ENCODE results near the gene REXO4. TPM values are rescaled to one million over a fixed set of nuclear protein-coding genes. Genes with fewer than 3 reads are reported as not detected.
A peak's percentile ranks its signal among the peaks of the same experiment; 100 is the strongest.

REXO4 gene
- total RNA-seq, 2 experiments from 2014 or later, result 27.5 to 34.1 TPM

DNA sequence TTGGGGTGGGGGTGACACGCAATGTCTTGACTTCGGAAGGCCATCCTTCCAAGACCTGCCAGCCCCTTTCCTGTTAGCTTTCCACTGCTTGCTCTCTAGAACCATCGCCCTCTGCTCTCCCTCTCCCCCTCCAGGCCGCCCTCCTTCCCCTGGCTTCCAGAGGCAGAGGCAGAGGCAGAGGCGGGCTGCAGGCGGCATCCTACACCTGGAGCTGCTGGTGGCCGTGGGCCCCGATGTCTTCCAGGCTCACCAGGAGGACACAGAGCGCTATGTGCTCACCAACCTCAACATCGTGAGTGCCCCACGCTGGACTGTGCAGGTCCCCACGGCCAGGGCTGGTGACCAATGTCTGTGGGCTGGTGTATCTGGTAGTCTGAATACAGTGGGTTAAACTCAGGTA, 6.4 kb upstream of the REXO4 start:
- Mint-ChIP-seq H3K4me3 (no peak overlapping the region), H3K27ac (no peak overlapping the region), H3K4me1 (peaks cover 27% of the 10 kb centered on the region), H3K36me3 (no peaks in the 10 kb centered on the region), H3K9me3 (ENCODE audit: low read depth) (no peaks in the 10 kb centered on the region), H3K27me3 (peaks cover 18% of the 10 kb centered on the region)
- ATAC-seq (no peak), DNase-seq (no peak)
- CTCF ChIA-PET, result no interaction called here

DNA sequence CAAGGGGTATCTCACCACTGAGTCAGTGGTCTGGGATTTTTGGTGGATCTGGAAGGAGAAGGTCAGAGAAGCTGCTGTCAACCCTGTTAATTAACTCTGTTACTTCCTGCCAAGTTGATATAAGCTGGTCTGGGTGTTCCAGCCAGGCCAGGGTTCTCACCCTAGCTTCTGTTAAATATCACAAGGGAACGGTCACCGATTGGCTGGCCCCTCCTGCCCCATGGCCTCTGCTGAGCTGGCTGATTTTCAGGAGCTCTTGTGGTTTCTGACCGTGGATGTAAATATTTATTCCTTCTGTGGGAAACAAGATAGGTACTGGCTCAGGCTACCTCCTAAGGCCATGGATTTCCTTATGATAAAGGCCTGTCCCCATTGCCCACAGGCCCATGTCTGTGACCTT, 5.4 kb upstream of the REXO4 start:
- peaks cover 18% of the 10 kb centered on the region for H3K27me3 Mint-ChIP-seq
- ATAC-seq (no peak), DNase-seq (no peak)
- H3K4me1 Mint-ChIP-seq, result peaks cover 35% of the 10 kb centered on the region
- H3K4me3 Mint-ChIP-seq, result no peak overlapping the region
- CTCF ChIA-PET, result no interaction called here
- no peaks in the 10 kb centered on the region for H3K9me3 Mint-ChIP-seq (ENCODE audit: low read depth)
- no peaks in the 10 kb centered on the region for H3K36me3 Mint-ChIP-seq
- H3K27ac Mint-ChIP-seq, result peak overlapping the region; percentile 52

DNA sequence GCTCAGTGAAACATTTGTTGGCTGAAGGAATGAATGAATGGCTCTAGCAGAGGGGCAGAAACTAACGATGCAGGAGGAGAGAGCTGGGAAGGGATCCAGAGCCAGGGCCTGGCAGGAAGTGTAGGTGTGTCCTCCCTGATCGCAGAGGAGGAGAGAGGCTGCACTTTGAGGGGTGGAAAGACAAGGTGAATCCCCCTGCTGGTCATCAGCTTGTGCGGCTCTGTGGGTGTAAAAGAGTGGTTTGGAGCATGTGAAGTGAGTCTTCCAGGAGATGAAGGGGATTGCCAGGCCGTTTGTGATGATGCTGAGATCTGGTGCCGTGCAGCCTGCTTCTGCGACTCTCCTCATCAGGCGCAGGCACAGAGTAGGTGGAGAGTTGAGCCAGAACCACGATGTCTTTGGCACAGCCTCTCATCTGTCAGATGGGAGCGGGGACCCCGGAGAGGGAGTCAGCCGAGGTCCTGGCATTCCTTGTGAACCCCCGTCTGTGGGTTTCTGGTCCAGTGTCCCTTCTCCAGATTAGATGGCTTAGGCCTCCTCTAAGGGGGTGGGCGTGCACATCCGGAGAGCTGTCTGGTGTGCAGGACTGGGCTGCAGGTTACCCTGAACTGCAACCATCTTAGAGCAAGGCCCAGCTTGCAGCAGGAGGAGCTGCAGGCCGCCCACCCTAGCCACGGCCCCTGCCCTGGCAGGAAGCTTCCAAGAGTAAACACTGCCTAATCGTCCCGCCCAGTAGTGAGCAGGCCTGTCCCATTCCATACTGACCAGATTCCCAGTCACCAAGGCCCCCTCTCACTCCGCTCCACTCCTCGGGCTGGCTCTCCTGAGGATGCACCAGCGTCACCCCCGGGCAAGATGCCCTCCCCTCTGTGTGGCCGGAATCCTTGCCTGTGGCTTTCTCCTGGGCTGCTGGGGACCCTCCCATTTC, 4.1 kb upstream of the REXO4 start, which contains the start of gene ADAMTS13:
Gene ADAMTS13 (plus strand): TSS at position 753 of the 928 bp plus-strand sequence. CDS start 77 bp downstream, at position 830.
- peak; percentile 79 for DNase-seq
- CTCF ChIA-PET, result no interaction called here

DNA sequence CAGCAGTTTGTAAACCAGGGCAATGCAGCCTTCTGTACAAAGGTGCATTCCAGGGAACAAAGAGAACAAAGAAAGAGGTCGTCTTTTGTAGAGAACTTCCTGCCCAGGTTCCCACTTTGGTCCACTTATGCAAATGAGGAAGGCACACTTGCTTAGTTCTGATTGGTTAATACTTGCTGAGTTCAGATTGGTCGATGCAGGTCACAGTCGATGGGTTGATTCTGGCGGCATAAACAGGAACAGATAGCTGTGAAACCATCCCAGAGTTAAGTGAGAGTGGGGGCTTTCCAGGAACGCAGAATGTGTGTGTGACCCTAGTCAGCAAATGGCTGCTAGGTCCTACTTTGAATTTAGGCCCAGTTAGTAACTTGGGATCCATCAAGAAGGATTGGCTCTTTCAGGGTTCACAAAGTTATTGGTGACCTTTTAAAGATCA, 2.6 kb upstream of the REXO4 start:
- H3K27me3 Mint-ChIP-seq, result no peaks in the 10 kb centered on the region
- DNase-seq, result peak; percentile 46
- H3K4me1 Mint-ChIP-seq, result peaks cover 48% of the 10 kb centered on the region
- H3K4me3 Mint-ChIP-seq, result no peak overlapping the region
- H3K9me3 Mint-ChIP-seq (ENCODE audit: low read depth), result no peaks in the 10 kb centered on the region
- ATAC-seq, result no peak
- CTCF ChIA-PET, result no interaction called here
- H3K36me3 Mint-ChIP-seq, result peaks cover 1% of the 10 kb centered on the region
- H3K27ac Mint-ChIP-seq, result peak overlapping the region; percentile 79

More for the DNA sequence above, 4.1 kb upstream of the REXO4 start, which contains the start of gene ADAMTS13:
- Mint-ChIP-seq H3K27me3 (peaks cover 4% of the 10 kb centered on the region), H3K4me3 (no peak within 1 kb of the TSS), H3K27ac (peak within 1 kb of the TSS; percentile 52), H3K36me3 (no peaks in the 10 kb centered on the region), H3K9me3 (ENCODE audit: low read depth) (no peaks in the 10 kb centered on the region), H3K4me1 (peaks cover 34% of the 10 kb centered on the region)
- ATAC-seq, result peak; percentile 18

GRCh38 chr9:133419005-133419404, 1.2 kb upstream of the REXO4 start:
- CTCF ChIA-PET, result interaction anchor here (2.5 kb wide), 1 partner anchor 42 kb away, joined by 8 read pairs; the partner anchor contains the start of gene STKLD1
- ATAC-seq (no peak), DNase-seq (no peak)
- H3K27me3 Mint-ChIP-seq, result no peaks in the 10 kb centered on the region
- H3K9me3 Mint-ChIP-seq (ENCODE audit: low read depth), result no peaks in the 10 kb centered on the region
- H3K4me1 Mint-ChIP-seq, result peaks cover 61% of the 10 kb centered on the region
- peaks cover 12% of the 10 kb centered on the region for H3K36me3 Mint-ChIP-seq
- H3K4me3 Mint-ChIP-seq, result peak overlapping the region; percentile 88
- peak overlapping the region; percentile 94 for H3K27ac Mint-ChIP-seq

DNA sequence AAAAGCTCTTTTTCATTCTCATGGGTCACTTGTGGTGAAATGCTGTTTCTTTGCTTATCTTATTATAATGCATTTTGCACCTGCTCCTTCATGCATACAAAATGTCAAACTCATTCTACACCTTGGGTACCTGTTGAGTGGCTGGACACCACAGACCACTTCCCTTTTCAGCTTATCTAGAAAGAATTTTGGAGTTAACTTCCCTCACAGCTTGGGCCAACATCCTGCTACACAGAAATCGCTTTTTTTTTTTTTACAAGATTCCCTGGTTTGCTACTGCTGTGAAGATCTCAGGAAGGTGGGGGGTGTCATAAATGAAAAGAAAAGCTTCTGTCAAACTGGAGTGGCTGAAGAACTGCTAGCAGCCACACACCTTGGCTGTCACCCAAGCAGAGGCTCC, 2.6 kb downstream of the REXO4 start:
- ATAC-seq (no peak), DNase-seq (no peak)
- no peaks in the 10 kb centered on the region for H3K9me3 Mint-ChIP-seq (ENCODE audit: low read depth)
- H3K27ac Mint-ChIP-seq, result peak overlapping the region; percentile 12
- no peak overlapping the region for H3K4me3 Mint-ChIP-seq
- no peaks in the 10 kb centered on the region for H3K27me3 Mint-ChIP-seq
- CTCF ChIA-PET, result interaction anchor here (1.0 to 3.3 kb wide), 5 partner anchors 9 to 227 kb away, joined by 3 to 14 read pairs (median 4); no protein-coding TSS in a partner anchor
- peaks cover 23% of the 10 kb centered on the region for H3K36me3 Mint-ChIP-seq
- peaks cover 44% of the 10 kb centered on the region for H3K4me1 Mint-ChIP-seq

DNA sequence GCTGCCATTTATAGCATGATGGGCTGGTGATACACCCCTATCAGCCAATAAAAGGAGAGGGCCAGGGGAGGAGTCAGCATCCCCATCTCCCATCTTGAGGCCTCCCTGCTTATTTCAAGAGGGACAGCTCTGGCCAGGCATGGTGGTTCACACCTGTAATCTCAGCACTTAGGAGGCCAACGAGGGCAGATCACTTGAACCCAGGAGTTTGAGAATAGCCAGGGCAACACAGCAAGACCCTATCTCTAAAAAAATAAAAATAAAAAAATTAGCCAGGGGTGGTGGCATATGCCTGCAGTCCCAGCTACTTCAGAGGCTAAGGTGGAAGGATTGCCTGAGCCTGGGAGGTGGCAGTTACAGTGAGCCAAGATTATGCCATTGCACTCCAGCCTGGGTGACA, 9.8 kb downstream of the REXO4 start:
- peaks cover 16% of the 10 kb centered on the region for H3K4me1 Mint-ChIP-seq
- no peaks in the 10 kb centered on the region for H3K27me3 Mint-ChIP-seq
- DNase-seq (no peak), ATAC-seq (no peak)
- peaks cover 27% of the 10 kb centered on the region for H3K36me3 Mint-ChIP-seq
- CTCF ChIA-PET, result interaction anchor here (1.6 kb wide), 1 partner anchor 9 kb away, joined by 8 read pairs; no protein-coding TSS in a partner anchor
- H3K9me3 Mint-ChIP-seq (ENCODE audit: low read depth), result no peaks in the 10 kb centered on the region
- H3K27ac Mint-ChIP-seq, result no peak overlapping the region
- H3K4me3 Mint-ChIP-seq, result no peak overlapping the region

GRCh38 chr9:133406480-133407307, 11.1 kb downstream of the REXO4 start:
- DNase-seq, result peak; percentile 89
- Mint-ChIP-seq H3K27ac (peak overlapping the region; percentile 67), H3K4me1 (peaks cover 17% of the 10 kb centered on the region), H3K4me3 (no peak overlapping the region), H3K27me3 (no peaks in the 10 kb centered on the region), H3K9me3 (ENCODE audit: low read depth) (no peaks in the 10 kb centered on the region), H3K36me3 (peaks cover 22% of the 10 kb centered on the region)
- CTCF ChIA-PET, result interaction anchor here (0.8 to 2.7 kb wide), 9 partner anchors 8 to 231 kb away, joined by 3 to 14 read pairs (median 4); partner anchors contain the start of genes SLC2A6, SURF1 and SURF2
- peak; percentile 92 for ATAC-seq

GRCh38 chr9:133405508-133406438, 12.0 kb downstream of the REXO4 start:
- Mint-ChIP-seq H3K27me3 (no peaks in the 10 kb centered on the region), H3K27ac (no peak overlapping the region), H3K4me1 (peaks cover 17% of the 10 kb centered on the region), H3K4me3 (no peak overlapping the region), H3K9me3 (ENCODE audit: low read depth) (no peaks in the 10 kb centered on the region), H3K36me3 (peaks cover 20% of the 10 kb centered on the region)
- ATAC-seq, result no peak
- CTCF ChIA-PET, result interaction anchor here (0.8 to 3.2 kb wide), 11 partner anchors 9 to 230 kb away, joined by 3 to 17 read pairs (median 4); partner anchors contain the start of genes SLC2A6, SURF1 and SURF2
- no peak for DNase-seq

- ATAC-seq (no peak), DNase-seq (no peak)
- CTCF ChIA-PET, result interaction anchor here (0.7 to 3.2 kb wide), 10 partner anchors 9 to 217 kb away, joined by 3 to 17 read pairs (median 4); partner anchors contain the start of genes SURF1 and SURF2
- peaks cover 11% of the 10 kb centered on the region for H3K36me3 Mint-ChIP-seq
- H3K4me1 Mint-ChIP-seq, result peaks cover 17% of the 10 kb centered on the region
- H3K4me3 Mint-ChIP-seq, result no peak overlapping the region
- H3K9me3 Mint-ChIP-seq (ENCODE audit: low read depth), result no peaks in the 10 kb centered on the region
- no peak overlapping the region for H3K27ac Mint-ChIP-seq
- no peaks in the 10 kb centered on the region for H3K27me3 Mint-ChIP-seq
Measured at GRCh38 chr9:133404454-133405002, 13.3 kb downstream of the REXO4 start.

DNA sequence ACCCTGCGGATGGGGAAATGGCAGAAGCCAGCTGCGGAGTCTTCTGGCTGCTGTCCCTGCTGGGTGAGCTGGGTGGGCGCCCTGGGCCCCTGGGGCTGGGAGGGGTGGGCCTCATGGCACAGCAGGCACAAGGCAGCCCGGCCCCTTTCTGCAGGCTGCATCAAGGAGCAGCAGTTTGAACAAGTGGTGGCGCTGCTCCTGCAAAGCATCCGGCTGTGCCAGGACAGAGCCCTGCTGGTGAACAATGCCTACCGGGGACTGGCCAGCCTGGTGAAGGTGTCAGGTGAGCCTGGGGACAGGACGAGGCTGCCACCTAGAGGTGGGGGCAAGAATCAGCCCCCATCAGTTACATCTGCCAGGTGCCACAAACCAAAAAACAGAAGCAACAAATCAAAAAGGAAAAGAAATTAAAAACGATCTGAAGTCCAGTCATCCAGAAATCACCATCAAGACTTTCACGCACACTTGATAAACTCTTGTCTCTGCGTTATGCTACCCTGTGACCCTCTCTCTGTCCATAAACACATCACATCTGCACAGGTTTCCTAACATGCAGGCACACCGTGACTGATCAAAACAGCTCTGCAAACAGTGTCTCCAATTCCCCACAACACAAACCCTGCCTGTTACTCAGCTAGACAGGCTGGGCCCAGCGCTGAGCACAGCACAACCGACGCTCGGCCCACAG, 13.9 kb downstream of the REXO4 start:
- no peaks in the 10 kb centered on the region for H3K27me3 Mint-ChIP-seq
- no peak overlapping the region for H3K4me3 Mint-ChIP-seq
- H3K9me3 Mint-ChIP-seq (ENCODE audit: low read depth), result no peaks in the 10 kb centered on the region
- DNase-seq, result peak; percentile 72
- H3K36me3 Mint-ChIP-seq, result peaks cover 11% of the 10 kb centered on the region
- H3K27ac Mint-ChIP-seq, result peak overlapping the region; percentile 0
- H3K4me1 Mint-ChIP-seq, result peaks cover 17% of the 10 kb centered on the region
- CTCF ChIA-PET, result interaction anchor here (0.7 to 3.2 kb wide), 13 partner anchors 8 to 217 kb away, joined by 3 to 17 read pairs (median 4); partner anchors contain the start of genes REXO4, SURF1 and SURF2
- ATAC-seq, result peak; percentile 42
